ENCODE measurements around the gene LRRC46.

Gene LRRC46

DNA sequence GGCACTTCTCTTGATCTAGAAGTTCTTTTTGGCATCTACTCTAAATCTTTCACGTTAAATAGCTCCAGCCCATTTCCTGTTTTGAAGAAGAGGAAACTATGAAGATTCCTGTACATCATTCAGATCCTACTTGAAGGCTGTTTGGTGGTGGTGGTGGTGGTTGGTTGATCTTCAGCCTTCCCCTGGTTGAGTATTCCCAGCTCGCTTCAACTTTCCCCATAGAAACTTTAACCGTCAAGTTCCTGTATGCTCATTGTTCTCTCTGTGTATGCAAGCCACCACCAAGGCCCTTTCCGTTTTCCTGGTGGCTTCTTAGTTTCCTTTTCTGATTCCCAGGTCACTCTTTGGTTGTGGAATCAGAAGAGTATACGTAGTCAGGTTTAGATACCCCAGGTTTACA lies 3.3 kb downstream of the LRRC46 start:
- DNase-seq, result no peak

DNA sequence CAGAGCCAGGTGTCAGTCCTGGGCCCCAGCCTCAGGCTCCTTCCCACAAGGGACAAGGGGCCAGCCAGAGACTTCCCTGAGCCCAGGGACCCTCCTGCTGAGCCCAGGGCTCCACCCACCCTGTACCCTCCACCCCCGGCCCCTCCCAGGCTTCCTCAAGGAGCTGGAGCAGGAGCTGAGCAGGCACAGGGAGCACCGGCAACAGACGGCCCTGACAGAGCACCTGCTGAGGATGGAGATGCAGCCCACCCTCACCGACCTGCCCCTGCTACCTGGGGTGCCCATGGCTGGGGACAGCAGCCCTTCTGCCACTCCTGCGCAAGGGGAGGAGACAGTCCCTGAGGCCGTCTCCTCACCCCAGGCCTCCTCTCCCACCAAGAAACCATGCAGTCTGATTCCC lies 5.1 kb downstream of the LRRC46 start:
- no peak for DNase-seq

DNA sequence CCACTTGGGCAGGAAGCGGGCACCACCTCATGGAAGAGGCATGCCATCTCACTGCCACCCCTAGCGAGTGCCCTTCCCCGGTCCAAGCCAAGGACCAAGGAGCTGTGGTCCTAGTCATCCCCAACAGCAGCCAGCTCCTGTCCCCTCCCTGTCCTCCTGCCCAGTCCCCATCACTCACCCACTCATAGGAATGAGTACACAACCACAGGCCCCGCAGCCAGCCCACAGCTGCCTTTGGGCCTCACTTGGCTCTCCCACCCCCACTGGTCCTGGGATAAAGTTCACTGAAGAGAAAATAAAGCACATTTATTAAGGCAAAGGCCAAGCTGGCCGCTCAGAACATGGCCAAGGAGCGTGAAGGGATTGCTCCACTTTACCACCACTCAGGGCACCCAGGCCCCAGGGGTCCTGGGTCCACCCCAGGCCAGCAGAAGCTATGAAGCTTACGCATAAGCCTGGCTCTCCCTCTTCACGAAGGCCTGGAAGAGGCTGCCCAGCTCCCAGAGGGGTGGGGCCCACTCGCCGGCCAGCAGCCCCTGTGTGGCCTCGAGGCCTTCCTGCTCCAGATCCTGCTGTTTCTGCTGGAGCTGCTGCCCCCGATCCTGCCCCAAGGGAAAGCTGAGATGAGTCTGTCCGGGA lies 6.0 kb downstream of the LRRC46 start:
- no peak for DNase-seq

DNA sequence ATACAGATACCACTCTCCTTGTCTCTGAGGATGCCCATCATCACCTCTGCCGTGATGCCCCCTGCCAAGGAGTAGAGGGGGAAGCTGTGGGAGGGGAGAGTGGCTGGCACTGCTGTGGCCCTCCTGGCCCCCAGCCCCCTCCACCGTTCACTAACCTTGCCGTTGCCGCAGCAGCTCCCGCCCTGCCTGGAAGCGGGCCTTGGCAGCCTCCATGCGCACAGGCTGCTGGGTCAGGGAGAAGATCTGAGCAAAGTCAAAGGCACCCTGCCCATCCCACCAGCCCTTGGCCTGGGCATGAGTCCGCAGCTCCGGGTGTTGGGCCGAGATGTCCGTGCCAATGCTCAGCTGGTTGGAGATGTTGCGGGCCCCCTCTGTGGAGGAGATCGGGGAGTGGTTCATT lies 7.2 kb downstream of the LRRC46 start:
- no peak for DNase-seq

DNA sequence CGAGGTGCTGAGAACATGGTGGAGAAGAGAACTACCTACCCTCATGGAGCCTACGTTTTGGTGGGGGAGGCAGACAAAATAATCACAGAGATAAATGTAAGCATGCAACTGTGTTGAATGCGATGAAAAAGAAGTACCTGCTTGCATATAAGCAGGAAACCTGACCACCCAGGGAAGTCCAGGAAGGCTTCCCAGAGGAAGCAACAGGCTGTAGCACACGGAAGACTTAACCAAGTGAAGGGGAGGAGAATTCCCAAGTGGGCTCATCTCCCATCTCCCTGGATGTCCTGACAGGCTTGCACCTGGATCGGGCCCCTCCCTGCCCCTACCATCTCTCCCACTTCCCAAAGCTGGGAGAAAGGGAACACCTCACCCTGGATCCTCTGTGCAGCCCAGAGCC lies 7.6 kb downstream of the LRRC46 start:
- no peak for DNase-seq

DNA sequence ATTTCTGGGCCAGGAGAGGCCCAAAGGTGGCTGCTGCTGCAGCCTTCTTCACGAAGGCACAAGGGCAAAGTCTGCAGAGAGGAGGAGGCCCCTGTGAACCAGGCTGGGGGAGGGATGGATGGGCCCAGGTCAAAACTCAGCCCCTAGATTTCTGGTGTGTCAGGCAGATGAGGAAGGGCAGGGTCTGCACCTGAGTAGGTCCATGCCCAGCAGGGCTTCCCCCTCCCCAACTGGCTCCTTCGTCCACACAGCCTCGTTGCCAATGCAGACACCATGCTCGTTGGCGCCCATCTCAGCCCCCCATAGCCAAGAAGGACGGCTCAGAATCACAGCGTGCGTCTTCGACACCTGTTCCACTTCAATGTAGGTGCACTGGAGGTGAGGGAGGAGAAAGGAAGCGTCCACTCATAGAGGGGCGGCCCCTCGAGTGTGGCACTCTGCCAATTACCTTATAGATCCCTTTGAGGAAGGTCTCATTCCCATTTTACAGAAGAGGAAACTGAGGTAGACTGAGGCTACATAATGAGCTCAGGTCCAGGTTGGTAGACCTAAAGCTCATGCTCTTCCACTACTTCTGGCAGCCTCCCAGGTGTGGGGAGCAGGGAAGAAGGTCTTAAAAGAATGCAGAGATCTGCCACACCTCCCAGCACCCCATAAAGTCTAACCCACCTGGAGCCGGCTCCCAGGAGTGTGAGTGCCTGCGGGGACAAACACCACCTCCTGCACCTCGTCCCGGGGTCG lies 8.7 kb downstream of the LRRC46 start:
- no peak for DNase-seq

DNA sequence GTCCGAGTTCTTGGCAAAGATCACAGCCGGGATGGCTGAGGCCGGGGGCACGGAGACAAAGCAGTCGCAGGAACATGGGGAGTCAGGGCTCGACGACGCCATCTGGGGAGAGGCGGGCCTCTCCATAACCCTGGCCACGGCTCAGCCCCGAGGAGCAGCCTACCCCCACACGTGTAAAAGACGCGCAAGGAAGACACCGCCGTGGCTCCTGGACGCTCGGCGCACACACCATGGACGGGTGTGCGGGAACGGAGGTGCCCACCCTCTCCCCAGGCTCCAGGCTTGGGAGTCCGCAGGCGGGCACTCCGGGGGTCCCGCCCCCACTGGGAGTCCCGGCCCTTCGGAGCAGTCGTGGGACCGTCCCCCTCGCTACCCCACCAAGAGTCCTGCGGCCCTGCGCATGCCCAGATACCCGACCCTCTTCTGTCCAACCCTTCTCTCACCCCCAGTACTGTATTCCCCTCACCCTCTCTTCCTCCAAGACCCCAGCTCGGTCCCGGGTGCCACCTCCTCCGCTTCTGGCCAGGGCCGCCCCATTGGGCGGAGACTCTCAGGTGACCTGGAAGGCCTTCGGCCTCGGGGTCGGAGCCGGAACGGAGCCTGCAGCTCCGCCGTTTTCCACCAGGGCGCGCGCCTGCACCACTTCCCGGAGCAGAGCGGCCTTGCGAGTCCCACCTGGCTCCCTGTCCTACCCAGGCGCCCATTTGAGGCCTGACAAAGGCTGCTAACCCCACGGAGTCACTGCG lies 9.4 kb downstream of the LRRC46 start, which contains the start of gene SCRN2:
SCRN2 (minus strand) TSS at position 532 of the 746 bp plus-strand sequence; CDS start at position 102, 430 bp downstream.
- peak; percentile 98 for DNase-seq

DNA sequence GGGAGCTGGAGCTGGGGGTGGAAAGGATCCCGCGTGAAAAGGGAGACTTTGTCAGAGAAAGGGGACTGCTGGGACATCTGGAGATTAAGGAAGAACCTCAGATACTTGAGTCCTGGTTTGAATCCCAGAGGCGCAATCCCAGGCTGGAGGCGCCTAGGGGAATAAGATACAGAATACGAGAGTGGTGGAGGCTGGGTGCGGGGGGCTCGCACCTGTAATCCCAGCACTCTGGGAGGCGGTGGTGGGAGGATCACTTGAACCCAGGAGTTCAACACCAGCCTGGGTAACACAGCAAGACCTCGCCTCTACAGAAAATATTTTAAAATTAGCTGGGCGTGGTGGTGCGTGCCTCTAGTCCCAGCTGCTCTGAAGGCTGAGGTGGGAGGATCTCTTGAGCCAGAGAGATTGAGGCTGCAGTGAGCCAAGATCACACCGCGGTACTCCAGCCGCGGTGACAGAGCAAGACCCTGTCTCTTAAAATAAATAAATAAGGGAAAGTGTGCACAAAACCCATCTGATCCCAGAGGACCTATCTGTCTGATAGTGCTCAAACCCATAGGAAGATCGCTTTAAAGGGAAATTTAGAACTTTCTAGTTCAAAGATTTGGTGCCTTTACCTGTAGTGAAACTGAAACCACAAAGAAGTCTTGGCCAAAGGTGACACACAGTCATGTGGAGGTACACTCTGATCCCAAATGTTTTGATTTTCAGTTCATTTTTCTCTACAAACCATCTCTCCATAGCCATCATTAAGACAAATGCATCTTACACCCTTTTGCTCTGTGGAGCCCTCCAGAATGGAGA lies 10.2 kb downstream of the LRRC46 start:
- no peak for DNase-seq

DNA sequence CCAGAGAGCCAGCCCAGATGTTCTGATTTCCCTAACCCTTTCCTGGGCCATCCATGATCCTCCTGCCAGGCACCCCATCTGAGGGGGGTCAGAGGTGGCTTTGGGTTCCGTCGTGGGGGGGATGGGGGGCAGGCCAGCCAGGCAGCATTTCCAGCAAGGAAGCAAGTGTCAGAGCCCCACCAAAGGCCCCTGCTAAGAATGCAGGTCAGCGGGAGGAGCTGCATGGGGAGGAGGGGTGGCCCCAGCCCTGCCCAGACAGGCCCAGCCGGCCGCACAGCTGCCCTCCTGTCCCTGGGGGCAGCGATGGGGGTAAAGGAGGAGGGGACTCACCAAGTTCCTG lies 11.9 kb downstream of the LRRC46 start:
- DNase-seq, result no peak

DNA sequence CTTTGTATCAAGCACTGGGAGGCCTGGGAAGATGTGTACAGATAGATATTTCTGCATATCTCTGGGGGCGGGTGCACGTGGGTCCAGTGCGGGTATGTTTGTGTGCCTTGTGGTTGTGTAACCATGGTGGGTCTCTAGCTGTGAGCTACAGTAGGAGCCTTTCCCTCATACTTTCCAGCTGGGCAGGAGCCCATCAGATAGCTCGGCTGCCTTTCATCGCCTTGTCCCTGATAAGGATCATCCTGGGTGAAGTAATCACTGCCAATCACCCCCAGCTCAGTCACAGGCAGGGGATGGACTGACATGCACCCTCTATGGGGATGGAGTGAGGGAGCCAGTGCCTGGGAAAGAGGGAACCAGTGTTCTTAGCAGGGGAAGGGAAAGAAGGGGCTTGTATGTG lies 12.8 kb downstream of the LRRC46 start:
- no peak for DNase-seq

DNA sequence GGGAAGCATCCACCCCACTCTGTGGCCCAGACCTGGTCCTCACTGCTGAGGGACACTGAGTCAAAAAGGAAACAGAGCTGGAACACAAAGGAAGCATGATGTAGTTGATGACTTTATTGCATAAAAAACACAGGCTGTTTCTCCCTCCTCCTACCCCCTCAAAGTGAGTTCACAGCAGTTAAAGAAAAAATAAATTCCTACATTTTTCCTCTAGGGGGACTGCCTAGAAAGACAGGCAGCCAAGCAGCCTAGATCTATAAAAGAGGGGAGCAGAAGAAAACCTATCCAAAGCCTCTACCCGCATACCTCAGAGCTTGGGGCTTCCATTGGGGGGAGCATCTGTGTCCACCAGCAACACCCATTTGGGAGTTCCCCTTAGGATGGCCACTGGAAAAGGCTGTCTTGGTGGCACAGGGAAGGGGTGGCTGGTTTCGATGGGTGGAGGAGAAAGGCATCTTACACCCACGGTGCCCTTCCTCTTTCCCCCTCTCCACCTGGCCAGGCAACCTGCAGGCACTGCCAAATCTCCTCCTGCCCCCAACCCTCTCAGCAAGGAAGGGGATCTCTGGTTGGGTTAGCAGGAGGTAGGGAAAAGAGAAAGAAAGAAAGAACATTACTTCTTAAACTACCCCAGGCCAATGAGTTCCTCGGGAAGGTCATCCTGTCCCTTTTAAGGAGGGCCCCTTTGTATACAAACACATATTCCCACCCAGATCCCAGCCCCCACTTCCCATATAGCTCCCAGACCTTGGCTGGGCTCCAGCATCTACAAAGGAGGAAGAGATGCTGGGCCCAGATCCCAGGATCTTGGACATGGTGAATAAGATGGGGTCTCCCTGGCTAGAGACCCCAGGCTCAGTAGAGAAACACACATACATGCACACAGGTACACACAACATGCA lies 13.6 kb downstream of the LRRC46 start:
- DNase-seq, result no peak

DNA sequence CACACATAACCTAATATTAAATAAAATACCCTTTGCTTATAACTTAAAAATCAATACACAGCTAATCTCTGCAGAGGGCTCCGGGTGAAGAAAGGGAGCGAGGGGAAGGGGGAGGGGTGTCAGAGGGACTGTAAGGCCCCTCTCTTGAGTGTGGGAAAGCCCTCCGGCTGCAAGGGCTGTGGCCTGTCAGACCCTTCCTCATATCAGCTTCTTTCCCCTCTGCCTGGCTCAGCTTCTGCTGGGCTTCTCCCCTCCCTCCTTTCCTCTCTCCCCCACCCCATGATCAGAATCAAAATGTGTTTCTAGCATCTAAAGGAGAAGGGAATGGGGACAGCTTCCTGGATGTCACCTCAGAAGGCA lies 14.2 kb downstream of the LRRC46 start:
- DNase-seq, result no peak

DNA sequence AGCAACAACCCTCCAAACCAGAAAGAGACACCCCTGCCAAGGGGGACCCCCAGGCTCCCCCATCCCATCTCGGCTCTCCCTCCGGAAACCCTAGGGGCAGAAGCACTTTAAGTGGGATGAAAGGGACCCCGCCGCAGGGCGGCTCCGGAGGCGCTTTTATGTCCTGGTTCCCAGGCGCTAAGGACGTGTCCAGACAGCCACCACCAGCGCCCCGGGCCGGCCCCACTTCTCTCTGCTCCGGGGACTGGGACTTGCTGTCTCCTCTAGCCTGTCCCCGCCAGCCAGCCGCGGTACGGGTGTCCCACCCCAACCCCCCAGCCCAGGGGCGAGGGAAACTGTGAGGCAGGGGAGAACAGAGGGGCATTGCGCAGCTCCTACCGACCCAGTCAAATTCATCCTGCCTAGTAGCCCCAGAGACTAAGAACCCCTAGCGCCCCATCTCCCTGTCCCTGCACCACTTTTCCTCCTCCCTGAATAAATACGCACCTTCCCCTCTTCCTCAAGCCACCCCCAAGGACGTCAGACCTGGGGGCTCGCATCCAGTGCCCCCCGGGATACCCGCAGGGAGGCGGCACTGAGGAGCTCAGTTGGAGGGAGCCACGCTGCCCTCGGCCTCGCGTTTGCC lies 15.4 kb downstream of the LRRC46 start:
- DNase-seq, result no peak

DNA sequence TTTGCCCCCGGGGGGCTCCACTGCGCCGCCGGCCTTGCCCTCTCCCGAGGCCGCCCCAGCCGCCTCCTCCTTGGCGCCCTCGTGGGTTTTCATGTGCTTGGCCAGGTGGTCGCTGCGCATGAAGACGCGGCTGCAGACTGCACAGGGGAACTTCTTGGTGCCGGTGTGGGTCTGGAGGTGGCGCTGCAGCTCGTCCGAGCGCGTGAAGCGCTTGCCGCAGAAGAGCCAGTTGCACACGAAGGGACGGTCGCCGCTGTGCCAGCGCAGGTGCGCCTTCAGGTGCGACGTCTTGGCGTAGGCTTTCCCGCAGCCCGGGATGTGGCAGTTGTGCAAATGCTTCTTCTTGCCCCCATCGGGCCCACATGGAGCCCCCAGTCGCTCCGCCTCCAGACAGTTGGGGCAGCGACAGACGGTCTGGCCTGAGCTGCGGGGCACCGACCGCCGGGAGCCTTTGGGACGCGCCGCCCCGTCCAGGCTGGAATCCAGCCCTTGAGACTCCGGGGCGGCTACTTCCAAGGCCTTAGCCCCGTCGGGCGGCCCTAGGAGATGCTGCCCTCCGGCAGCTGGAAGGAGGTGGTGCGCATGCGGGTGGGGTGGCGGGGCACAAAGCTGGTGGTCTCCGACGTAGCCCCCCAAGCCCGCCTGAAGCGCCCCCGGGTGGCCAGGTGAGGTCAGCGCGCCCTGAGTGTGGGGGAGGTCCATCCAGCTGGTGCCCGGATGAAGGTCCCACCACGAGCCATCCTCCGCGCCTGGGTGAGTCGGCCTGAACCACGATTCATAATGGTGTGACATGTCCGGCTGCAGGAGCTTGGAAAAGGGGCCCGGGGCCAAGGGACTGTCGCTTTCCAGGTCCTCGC lies 16.1 kb downstream of the LRRC46 start:
- no peak for DNase-seq

DNA sequence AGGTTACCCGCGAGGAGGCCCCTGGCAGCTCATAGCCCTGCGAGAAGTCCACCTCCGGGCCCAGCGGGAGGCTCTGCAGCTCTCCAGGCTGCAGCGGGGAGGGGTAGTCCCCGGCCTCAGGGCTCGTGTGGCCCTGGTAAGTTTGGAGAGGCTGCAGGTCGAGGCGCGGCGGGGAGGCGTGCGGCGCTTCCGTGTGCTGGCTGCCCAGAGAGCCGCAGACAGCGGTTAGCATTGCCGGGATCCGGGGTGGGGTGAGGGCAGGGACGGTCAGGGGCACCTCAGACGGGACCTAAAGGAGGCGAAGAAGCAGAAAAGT lies 16.7 kb downstream of the LRRC46 start:
- no peak for DNase-seq

DNA sequence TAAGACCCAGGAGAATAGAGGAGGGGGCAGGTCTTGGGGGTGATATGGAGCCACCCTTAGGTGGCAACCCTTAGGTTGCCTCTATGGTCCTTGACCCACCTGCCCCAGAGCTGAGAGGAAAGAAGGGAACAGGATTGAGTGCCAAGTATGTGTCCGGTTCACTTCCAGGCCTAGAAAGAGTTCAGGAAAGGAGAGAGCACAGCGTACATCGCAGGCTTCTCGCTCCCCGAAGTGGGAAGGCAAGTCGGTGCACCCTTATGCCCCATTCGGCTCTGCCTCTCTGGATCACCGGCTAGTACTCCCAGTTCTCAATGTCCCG lies 18.9 kb downstream of the LRRC46 start:
- no peak for DNase-seq

DNA sequence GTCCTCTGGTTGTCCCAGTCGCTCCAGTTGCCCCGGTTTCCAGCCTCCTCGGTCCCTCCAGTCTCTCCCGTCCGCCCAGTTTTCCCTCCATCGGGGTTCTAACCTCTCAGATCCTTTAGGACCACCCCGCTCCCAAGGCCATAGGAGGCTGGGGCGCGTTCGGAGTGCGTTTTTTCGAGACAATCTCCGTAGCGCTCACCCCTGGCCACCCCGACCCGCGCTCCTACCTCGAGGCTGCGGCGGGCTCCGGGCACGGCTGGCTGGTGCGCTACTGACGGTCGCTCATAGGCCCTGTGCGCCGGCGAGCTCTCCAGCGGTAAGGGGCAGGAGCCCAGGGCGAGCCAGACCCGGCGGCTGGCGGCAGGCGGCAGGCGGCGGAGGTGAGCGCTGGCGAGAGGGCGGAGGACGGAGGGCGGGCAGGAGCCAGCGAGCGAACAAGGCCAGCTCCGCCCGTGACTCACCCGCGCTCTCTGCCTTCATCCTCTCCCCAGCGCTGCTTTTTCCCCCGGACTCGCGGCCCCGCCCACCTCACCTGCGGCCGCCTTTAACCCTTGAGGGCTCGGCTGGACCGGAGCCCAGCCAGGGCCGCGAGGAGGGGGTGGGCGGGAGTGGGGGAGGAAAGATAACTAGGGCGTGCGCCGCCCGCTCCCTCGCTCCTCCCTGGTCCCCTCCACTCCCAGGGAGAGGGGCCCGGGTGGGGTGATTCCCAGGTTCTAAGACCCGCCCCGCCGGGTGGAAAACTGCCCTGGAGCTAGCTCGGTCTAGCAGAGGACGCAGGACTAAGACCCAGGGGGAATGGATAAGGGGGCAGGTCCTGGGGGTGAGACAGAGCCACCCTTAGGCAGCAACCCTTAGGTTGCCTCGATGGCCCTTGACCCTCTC lies 19.5 kb downstream of the LRRC46 start, which contains the start of gene SP6:
SP6 (minus strand) TSS at position 472 of the 882 bp plus-strand sequence. CDS start 2,734 bp downstream, outside the sequence.
- DNase-seq, result peak; percentile 86

DNA sequence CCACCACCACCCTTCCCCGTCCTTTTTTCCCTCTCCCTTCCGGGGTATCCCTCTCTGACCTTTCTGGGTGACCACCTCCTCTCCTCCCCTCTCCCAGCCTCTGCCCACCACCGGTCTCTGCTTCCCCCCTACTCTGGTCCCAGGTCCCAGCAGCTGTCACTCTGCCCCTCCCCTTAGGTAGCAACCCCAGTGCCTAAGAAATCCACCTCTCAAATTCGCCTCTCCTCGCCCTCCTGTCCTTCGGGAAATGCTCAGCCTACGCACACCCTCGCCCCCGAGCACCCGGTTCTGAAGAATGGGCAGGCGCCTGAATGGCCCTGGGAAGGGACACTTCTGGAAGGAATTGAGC lies 20.3 kb downstream of the LRRC46 start:
- DNase-seq, result no peak

DNA sequence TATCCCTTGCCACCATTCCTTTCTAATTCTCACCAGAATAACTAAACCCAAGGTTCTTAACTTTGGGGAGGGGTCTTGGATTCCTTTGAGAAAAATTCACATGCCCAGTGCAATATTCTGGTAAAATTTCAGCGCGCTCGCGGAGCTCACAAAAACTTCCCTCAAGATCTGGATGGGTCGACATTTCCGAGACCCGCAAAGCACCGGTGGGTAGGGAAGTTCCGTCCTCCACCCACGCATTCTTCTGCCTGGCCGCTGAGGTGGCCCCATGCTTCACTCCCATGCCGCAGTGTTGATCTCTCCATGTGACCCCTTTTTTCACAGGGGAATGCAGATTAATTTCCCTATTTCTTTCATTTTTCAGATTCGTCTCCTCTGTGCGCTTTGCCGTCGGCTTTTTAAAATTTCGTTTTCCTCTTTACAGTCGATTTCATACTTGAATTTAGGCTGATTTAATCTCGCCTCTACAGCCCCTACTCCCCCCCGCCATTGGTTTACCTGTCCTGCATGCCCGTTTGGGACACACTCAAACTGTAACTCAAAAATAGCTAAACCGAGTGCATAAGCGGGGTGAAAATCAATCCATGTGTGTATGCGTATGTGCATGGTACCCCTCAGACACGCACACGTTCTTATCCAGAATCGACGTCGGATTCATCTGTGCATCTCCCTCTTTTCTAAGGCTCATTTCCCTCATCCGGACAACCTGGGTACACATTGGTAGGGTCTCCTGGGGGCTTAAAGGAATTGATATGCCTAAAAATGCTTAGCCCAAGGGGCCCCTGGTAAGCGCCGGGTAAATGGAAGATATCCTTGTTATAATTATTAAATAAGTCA lies 20.9 kb downstream of the LRRC46 start:
- DNase-seq, result no peak

Measured in activated CD8-positive, alpha-beta memory T cell treated with anti-CD3 and anti-CD28 coated beads for 24 hours (primary cell).